A172 (cell line): ENCODE results near the gene PARP9. TPM values are rescaled to one million over a fixed set of nuclear protein-coding genes. Genes with fewer than 3 reads are reported as not detected.
"Not testable (repeated sequence)": the region's sequence is repeated elsewhere in the genome, so short reads cannot be mapped to it uniquely, and the experiment has no call there.

Experiments used
- DNase-seq: peaks from one replicate; pipeline ENCODE4 v3.0.0-alpha.2; 2015; ENCODE audit warnings: low spot score
- total RNA-seq: library from RNA; depleted of rRNA; stranded (reverse); fragments of >200 nt; shearing (Covaris generic); gene quantifications from 2 replicates; pipeline ENCODE4 v1.2.3, GENCODE V29; 2014

Gene PARP9
- total RNA-seq, 1 experiment from 2014 or later, result 22.8 TPM

DNA sequence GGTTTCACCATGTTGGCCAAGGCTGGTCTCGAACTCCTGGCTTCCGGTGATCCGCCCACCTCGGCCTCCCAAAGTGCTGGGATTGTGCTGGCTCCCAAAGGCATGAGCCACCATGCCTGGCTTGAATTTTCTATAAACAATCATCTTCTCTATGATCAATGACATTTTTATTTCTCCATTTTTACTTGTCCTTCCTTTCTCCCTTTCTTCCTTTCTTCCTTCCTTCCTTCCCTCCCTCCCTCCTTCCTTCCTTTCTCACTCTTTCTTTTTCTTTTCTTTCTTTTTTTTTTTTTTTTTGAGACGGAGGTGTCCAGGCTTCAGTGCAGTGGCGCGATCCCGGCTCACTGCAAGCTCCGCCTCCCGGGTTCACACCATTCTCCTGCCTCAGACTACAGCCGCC lies 40.8 kb downstream of the PARP9 start:
- DNase-seq, result no peak

DNA sequence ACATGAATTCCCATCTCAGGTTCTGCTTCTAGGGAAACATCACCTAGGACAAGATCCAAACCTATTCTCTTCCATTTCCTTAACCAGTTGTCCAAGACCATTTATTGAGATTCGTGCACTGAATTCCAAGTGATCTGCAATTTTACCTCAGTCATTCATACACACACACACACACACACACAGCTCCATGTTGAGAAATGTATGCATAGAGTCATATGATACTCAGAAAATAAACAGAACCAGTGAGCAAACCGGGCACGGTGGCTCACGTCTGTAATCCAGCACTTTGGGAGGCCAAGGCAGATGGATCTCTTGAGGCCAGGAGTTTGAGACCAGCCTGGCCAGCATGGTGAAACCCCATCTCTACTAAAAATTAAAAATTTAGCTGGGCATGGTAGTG lies 43.2 kb downstream of the PARP9 start:
- DNase-seq, result no peak

DNA sequence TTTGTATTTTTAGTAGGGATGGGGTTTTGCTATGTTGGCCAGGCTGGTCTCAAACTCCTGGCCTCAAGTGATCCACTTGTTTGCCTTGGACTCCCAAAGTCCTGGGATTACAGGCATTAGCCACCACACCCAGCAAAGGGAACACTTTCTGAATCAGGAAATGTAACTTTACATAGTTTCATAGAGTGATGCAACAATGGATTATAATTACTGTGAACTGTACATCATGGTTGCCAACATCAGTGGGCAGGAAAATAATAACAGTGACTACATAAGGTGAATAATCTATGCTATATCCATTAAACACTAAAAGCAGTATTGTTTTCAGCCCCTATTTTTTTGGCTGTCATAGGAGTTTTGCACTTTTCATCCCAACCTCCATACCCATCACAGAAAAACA lies 44.4 kb downstream of the PARP9 start:
- DNase-seq, result no peak

DNA sequence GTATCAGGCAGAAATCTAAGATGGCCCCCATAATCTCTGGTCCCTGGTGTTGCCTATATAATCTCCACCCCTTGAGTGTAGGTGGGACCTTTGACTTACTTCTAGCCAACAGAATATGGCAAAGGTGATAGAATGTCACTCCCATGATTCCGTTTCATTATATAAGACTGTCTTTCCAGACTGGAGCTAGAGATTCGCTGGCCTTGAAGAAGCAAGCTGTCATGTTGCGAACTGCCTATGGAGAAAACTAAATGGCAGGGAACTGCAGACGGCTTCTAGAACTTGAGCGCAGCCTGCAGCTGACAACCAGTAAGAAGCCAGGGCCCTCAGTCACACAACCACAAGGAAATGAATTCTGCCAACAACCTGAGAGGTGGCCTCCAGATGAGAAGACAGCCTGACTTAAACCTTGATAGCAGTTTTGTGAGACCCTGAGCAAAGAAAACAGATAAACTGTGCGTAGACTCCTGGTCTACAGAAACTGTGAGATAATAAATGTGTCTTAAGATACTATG lies 47.2 kb downstream of the PARP9 start:
- DNase-seq, result no peak

DNA sequence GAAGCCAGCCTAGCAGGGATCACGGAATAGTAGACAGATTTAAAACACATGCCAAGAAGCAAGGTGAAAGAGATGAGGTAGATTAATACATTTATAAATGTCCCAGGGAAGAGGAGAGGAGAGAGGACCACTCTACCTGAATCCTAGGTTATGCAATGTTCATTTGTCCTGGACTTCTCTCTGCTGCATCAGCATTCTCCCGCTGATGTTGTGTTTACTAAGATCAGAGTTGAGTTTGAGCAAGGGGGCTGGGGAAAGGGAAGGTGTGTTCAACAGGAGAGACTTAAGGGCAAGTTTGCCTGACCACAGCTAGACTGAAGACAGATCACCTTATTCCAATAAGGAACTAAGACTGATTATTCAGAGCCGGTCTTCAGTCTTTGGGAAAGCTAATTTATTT lies 48.2 kb downstream of the PARP9 start:
- DNase-seq, result no peak

DNA sequence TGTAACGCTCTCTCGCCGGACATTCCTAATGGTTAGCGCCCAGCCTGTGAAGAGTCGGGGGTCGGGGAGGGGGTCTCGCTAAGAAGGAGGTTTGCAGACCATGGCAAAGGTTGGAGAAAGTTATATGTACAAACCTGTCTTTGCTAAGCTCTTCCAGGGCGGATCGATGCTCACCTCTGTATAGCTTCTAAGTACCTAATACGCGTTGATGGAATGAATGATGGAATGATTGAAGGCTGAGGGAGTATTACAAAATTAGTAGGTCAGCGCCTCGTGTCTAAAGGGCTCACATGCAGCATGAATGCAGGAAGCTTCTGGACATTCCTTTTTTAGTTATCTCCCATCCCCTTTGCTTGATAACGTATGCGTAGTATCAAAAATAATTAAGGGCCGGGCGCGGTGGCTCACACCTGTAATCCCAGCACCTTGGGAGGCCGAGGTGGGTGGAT lies 49.1 kb downstream of the PARP9 start:
- no peak for DNase-seq

DNA sequence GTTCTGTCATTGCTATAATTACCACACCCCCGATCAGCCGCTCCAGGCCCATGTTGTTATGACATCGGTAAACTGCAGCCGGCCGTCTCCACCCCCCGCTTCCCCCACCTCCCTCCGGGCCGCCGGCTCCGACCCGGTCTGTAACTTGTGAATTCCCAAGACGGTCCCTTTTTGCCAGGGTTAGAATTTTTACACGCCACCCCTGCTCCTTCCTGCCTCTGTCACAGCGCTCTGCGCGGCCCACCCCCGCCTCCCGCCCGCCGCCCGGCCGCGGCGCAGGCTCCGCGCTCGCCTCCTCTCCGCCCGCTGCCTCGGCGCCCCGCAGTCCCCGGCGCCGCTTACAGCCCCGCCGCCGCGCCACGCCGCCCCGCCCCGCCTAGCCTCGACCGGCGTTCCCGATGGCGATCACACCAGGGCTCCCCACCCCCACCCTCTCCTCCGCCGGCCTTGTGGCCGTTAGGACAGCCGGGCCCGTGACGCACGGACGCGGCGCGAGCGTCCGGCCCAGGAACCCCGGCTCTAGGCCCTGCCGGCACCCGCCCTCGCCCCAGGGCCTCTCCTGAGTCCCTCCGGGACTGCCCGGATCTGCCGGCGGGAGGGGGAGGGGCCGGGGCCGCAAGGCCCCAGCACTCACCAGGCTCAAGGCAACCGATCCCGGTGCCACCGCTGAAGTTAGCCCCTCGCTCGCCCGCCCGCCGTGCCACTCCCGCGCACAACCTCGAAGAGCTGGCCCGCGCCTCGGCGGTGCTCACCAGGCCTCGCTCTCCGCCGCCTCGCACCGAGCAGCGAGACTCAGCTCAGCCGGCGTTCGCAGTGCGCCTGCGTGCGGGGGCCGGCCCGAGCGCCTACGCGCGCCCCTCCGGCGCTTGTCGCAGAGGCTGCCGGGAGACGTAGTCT lies 49.7 kb downstream of the PARP9 start, which contains the start of gene KPNA1:
Gene KPNA1, minus strand, starts transcription at position 817 of the 897 bp plus-strand sequence. CDS start 18,374 bp downstream, outside the sequence.
- peak; percentile 68 for DNase-seq

DNA sequence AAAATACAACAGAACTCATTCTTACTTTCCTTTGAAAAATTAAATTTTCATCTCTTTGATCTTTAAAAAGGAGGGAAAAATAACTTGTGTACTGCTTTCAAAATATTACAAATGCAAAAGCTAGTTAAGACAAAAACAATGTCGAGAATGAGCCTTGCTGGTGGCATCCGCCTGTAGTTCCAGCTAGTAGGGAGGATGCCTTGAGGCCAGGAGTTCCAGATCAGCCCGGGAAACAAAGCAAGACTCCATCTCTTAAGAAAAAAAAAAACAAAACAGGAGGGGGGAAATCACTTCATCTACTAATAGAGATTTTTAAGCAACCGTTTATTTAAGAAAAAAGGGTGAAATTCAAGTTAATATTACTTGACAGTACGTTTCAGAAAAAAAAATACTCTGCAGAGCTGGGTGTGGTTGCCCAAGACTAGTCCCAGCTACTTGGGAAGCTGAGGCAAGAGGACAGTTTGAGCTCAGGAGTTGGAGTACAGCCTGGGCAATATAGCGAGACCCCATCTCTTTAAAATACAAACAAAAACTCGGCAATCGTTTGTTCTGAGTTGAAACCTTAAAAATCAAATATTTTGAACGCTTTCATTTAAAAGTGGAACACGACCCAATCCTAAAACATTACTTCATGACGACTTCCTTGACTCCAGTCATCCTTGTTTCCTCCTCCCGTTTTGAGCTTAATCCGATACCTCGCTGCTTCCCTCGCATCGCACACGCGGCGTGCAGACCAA lies 50.5 kb downstream of the PARP9 start:
- DNase-seq, result no peak

DNA sequence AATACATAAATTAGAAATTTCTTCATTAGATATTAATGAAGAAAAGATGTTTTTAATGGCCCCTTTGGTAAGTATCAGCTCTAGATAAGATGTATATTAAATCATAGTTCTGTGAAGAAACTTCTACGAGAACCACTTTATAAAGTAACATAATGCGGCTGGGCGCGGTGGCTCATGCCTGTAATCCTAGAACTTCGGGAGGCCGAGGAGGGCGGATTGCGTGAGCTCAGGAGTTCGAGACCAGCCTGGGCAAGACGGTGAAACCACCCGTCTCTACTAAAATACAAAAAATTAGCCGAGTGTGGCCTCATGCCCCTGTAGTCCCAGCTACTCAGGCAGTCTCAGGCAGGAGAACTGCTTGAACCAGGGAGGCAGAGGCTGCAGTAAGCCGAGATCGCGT lies 51.8 kb downstream of the PARP9 start:
- DNase-seq, result no peak

DNA sequence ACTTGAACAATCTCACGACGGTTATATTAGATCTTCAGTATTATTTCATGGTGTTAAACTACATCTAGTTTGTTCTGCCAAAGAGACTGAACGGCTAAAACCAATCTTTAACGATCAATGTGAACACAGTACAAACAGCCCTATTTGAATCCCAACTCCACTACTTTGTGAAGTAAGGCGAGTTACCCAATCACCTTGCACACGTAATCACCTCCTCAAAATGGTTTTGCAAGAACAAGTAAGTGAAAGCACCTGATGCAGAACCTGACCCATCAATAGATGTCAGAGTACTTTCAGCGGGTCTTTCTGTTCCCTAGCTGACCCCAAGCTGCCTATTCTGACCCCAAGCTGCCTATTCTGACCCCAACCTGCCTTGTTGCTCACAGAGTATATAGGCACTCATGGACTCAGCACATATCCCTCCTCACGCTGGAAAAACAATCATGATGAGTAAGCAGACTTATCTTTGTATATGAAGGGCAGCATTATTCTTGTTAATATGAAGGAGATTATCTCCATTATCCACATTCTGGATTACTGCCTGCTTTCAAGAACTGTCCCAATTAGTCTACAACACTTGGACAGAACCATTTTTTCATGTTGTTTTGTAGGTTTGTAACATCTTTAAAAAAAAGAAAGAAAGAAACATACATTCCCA lies 53.1 kb downstream of the PARP9 start:
- DNase-seq, result no peak

DNA sequence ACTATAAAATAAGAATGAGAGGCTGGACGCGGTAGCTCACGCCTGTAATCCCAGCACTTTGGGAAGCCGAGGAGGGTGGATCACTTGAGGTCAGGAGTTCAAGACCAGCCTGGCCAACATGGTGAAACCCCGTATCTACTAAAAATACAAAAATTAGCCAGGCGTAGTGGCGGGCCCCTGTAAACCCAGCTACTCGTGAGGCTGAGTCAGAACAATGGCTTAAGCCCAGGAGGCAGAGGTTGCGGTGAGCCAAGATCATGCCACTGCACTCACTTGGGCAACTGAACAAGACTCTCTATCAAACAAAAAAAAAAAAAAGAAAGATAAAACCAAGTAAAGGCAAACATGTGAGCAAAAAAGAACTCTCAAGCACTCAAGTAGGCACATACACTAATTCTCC lies 55.2 kb downstream of the PARP9 start:
- DNase-seq, result peak; percentile 60

DNA sequence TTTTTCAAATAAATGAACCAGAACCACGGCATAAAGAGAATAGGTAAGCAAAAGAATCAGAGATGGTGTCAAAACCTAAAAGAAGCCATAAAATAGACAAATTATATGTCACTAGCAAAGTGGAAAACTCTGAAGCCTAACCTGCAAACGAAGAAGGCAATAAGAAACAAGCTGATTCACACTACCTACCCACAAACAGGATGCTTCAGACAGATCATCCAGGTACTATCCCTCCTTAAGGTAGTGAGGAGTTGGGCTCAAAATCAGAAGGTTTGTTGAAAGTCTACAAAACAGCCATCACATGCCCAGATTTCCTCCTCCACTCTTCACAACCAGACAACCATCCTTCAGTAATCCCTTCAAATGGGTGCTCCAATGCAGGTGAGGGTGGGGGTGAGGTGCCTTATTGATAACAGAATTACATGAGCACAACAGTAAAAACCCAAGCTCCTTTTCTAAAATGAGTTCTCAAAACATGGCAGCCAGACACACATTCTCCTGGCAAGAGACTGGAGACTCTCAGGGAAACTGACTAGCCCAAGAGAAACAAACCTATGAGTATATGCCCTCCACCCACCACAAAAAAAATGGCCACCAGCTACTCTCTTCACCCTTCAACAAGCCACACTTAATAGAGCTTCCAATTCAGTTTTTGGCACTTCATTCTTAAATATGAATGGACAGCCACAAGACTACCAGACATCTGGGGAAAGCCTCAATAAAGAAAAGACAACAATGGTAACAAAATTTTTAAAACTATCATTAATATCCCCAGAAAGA lies 55.8 kb downstream of the PARP9 start:
- no peak for DNase-seq

DNA sequence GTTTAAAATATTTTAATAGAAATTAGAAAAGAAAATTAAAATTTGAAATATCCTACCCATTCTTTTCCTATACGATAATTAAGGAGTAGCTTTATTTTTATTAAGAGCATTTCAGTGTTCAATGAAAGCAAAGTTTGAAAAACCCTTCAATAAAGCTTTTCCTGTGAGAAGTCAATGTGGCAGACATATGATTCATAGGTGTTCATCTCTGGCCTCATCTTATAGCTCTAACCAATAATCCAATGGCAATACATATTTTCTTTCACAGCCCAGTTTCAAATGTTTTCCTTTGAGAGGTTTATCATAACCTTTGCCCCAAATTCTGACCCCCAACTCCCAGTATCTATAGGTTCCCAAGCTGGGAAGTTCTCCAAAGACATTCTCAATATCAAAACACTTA lies 57.6 kb downstream of the PARP9 start:
- no peak for DNase-seq

DNA sequence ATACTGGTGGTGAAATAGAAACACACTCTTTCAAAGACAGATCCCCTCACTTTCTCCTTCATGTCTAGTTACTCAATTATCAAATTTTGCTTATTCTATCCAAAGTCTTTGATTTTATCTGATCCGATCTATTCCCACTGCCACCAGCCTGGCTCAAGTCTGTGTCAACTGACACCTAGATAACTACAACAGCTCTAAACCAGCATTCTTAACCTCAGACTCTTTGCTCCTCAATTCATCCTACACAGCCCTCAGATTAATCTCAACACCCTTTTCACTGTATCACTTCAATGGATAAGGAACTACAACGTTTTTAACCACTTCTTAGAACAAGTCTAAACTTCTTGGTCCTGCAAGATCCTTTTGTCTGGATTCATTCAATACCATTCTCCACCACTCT lies 58.4 kb downstream of the PARP9 start:
- no peak for DNase-seq

DNA sequence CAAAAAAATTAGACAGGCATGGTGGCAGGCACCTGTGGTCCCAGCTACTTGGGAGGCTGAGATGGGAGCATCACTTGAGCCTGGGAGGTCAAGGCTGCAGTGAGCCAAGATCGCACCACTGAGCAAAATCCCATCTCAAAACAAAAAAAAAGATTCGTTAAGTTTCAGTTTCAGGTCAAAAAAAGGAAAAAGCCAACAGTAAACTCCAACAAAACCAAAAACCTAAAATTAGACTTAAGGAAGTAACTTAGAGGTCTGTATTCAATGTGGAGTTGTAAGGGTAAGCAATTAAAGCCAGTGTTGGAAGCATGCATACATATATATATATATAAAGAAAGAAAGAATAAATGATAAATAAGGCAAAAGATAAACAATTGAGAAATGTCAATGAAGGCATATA lies 61.2 kb downstream of the PARP9 start:
- DNase-seq, result no peak

DNA sequence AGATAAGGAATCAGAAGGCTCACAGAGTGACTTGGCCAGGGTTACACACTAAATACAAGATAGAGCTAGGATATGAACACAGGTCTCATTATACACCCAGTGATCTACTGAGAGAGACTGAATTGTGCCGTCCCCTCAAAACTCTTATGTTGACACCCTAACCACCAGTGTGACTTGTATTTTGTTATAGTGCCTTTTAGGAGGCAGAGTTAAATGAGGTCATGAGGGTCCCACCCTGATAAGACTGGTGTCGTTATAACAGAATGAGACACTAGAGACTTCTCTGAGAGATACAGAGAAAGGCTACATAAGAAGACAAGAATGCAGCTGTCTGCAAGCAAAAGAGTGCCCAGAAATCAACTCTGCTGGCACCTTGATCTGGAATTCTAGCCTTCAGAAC lies 62.0 kb downstream of the PARP9 start:
- no peak for DNase-seq

DNA sequence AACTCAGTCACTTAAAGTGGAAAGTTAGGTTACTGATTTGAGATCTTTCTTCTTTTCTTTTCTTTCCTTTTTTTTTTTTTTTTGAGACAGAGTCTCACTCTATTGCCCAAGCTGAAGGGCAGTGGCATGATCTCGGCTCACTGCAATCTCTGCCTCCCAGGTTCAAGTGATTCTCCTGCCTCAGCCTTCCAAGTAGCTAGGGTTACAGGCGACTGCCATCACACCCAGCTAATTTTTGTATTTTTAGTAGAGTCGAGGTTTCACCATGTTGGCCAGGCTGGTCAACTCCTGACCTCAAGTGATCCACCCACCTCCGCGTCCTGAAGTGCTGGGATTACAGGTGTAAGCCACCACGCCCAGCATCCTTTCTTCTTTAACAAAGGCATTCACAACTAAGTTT lies 63.1 kb downstream of the PARP9 start:
- DNase-seq, result not testable (repeated sequence)

DNA sequence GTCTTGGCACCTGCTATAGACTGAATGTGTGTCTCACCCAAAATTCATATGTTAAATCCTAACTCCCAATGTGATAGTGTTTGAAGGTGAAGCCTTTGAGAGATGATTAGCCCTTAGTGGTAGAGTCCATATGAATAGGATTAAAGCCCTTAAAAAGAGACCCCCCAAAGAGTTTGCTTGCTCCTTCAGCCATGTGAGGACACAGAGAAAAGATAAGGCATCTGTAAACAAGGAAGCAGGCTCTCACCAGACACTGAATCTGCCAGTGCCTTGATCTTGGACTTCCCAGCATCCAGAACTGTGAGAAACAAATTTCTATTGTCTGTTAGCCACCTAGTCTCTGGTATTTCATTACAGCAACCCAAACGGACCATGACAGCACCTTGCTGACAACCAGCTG lies 65.9 kb downstream of the PARP9 start:
- DNase-seq, result no peak

DNA sequence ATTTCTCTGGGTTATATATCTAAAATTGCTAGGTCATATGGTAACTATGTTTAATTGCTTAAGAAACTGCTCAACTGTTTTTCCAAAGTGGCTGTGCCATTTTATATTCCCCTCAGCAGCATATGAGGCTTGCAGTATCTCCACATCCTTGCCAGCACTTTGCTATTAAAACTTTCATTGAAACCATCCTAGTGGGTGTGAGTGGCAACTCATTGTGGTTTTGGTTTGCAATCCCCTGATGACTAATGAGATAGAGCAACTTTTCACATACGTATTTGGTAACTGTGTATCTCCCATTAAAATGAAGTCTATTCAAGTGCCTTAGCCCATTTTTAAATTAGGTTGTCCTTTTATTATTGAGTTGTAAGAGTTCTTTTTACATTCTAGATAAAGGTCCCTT lies 66.7 kb downstream of the PARP9 start:
- peak; percentile 93 for DNase-seq

DNA sequence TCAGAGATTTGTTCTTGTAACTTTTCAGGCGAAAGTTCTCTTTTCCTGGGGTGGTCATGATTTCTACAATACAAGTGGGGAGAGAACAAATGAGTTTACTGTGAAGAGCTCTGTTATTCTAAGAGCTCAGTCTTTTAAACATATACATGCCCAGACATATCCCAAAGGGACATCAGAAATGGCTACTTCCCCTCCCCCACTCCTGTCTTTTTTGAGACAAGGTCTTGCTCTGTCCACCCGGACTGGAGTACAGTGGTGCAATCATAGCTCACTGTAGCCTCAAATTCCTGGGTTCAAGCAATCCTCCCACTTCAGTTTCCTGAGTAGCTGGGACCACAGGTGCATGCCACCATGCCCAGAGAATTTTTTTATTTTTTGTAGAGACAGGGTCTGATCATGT lies 67.6 kb downstream of the PARP9 start:
- no peak for DNase-seq

DNA sequence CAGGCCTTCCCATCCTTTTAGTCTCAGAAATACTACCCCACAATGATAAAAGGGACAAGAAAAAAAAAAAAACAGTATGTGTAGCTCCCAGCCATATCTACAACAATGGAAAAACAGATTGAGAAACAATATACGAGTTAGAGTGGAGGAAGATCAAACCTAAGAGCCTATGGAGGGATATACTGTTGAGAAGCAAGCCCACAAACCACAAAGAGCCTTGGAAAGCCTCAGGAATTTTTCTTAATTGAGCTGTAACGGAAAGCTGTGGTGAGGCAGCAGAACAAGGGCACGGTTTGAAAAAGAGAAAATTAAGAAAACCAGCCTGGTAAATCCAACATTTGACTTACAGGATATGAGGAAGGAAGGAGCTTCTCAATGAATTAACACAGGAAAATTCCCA lies 70.8 kb downstream of the PARP9 start:
- peak; percentile 71 for DNase-seq
